GM21825 (cell line): ENCODE data around the gene KCNH1.

Experiments used
- ATAC-seq: cut with Tn5 transposase; IDR thresholded peaks from one replicate; pipeline ENCODE4 v1.9.1; 2021; ENCODE audit warnings: mild to moderate bottlenecking, moderate library complexity; ENCODE audit not compliant: unreplicated experiment

The KCNH1 gene

DNA sequence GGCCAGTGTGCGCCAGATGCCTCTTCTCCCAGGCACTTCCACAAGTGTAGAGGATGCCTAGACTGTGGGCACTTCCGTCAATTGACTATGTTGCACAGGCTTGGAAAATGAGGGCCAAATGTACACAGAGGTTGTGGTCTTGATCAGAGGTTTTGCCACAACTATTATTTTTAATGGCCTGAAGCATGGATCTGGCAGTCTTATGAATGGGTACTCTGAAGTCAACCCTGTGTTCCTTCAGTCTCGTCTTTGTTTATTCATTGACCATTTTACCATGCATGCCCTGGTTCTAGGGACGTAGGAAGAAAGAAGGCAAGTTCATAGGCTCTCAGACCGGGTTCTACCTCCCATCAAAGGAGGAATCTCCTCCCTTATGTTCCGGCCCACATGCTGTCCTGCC is 476.1 kb downstream of the KCNH1 start:
- no peak for ATAC-seq

- ATAC-seq, result no peak
Measured at GRCh38 chr1:210655511-210655910, 478.4 kb downstream of the KCNH1 start.

DNA sequence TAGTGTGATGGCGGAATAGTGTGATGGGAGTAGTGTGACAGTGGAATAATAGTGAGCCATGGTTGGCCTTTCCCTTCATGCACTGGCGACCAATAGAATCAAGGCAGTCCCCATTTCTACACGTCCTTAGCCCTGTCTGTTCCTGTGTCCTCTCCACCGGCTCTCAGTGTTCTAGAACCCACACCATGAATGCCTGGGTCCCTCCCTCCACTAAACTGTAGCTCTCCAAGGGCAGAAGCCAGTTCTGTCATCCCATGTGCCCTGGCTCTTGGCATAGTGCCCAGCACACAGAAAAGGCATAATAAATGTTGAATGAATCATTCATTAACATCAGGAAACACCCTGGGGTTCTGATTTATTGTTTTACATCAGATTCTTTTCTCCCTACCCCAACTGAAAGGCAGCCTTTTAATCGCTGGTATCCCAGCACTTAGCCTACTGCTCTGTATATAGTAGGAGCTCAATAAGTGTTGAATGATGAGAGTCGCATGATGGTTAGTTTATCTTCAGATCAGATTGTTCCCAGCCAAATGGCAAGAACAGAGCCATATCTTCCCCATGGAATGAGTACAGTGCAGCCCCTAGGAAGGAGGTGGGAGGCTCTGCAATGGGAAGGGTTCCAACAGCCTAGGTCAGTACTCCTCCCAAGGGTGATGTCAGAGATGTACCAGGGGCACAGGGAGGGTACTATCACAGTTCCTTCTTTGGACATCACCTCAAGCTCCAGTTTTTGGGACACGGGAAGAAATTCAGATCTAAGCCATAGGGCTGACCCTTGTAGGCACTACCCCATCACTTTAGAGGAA is 479.6 kb downstream of the KCNH1 start:
- no peak for ATAC-seq

- no peak for ATAC-seq
Measured at GRCh38 chr1:210653771-210654170, 480.2 kb downstream of the KCNH1 start.

DNA sequence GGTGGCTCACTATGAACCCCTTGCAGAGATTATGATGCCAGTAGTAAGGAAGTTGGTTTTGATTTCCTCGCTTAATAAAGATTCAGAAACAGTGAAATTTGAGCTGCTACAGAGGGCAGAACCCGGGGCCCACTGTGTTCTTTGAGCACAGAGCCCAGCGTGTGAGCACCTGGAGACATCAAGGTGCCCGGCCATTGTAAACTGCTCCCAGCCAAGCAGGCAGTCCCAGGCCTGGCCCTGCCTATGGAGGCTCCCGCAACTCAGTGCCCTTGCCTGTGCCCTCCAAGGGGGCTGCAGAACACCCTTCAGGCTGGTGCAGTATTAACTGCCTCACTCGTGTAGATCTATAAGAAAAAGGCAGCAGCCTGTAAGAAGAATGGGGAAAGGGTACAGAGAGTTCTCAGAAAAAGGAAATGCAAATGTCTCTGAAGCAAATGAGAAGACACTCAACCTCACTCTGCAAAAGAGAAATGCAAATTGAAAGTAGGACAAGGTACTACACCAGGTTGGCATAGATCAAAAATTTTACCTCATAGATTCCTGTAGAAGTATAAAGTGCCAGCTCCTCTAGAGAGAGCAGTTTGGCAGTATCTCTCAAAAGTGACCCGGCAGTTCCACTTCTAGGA is 481.5 kb downstream of the KCNH1 start:
- ATAC-seq, result no peak

- ATAC-seq, result no peak
Measured at GRCh38 chr1:210650403-210650802, 483.5 kb downstream of the KCNH1 start.

DNA sequence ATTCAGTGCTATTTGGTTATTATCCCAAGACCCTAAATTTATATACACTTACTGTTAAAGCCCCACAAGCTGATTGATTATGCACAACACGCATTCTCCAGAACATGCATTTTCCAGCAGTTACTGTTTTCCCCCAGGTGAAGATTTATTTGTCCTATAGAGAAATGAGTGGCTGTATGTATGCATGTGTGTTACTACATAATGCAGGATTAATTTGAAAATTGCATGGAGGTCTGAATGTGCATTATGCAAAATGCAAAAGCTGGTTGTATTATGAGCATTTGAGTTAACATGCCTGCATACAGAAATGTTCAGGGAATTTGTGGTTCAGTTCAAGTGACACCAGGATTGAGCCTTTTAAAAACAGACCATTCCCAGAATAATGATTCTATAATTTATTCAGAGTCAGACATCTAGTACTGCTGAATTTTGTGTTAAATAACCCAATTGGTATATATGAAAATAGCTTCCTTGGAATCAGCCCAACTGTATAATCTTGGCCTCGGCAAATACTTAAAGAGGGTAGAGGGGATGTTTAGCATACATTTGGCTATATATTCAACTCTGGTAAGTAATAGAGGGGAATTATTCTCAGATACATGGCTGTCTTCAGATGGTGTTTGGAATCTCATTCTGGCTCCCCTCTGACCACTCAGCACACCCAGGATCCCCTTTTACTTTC is 485.2 kb downstream of the KCNH1 start:
- no peak for ATAC-seq

DNA sequence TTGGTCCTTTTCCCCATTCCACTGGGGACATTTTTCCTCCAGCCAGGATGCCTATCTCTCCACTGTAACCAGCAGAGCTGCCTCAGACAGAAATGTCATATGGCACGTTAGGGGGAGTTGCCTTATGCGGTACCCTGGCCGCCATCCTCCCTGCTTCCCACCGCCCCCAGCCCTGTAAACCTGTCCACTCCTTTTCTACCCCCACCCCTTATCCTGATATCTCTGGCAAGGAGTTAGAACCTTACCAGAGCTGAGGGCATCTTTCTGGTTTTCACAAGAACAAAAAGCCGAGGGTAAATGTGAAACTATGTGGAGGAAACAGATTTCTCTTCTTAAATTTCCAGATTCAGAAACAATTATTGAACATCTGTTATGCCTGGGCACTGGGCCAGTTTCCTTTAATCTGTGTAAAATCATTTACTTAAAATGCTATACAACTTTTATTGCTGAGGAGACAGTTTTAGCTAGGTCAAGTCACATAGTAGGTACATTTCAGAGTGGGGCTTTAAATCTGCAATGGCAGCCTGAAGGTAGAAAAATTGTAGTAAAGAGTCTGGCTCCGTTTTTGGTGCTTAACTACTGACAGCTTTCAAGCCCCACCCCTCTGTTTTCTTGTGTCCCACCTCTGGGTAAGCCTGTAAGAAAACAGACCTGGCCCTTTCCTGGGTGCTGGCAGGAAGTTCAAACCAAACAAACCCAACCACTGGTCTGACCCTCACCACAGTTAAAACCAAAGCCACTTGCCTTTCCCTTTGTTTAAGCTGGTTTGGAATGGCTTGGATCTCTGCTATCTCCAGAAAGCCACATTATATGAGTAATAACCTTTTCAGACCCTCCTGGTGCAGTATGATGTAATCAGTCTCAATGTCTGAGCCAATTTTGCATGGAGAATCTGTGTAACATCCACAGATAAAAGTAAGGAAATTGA is 486.3 kb downstream of the KCNH1 start:
- ATAC-seq, result no peak

- ATAC-seq, result no peak
Measured at GRCh38 chr1:210646258-210646616, 487.7 kb downstream of the KCNH1 start.

- ATAC-seq, result no peak
Measured at GRCh38 chr1:210645582-210646257, 488.2 kb downstream of the KCNH1 start.

- ATAC-seq, result no peak
Measured at GRCh38 chr1:210641582-210641981, 492.4 kb downstream of the KCNH1 start.

DNA sequence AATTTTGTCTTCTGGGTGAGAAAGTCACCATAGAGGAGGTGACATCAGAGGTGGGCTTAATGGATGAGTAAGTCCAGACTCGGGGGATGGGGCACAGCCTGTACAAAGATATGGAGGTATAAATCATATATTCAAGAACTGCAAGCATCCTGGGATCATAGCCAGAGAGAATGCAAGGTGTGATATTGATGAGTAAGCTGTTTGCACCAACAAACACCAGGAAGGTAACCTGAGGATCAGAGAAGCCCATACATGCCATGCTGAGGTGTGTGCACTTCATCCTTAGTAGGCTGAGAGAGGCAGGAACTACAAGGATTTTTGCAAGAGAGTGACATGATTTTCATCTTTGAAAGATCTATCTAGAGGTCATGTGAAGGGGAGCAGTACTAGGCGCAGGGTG is 498.8 kb downstream of the KCNH1 start:
- no peak for ATAC-seq

DNA sequence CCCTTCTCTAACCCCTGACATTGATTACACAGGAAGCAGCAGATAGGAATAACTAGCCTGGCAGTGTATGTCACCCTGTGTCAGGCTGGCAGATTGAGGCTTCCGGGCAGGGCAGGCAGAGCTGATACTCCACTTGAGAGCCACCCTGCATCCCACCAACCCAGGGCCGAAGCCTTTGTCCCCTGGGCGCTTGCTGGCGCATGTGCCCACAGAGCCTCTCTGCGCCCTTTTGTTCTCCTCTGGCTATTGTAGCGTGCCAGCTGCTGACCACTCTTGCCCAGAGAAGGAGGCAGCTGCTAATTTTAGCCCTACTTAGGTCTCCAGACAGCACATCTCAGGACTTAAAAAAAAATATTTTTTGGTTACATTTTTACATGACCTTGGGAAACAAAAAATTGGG is 500.3 kb downstream of the KCNH1 start:
- ATAC-seq, result no peak

GRCh38 chr1:210633140-210633539 is 500.8 kb downstream of the KCNH1 start:
- no peak for ATAC-seq

DNA sequence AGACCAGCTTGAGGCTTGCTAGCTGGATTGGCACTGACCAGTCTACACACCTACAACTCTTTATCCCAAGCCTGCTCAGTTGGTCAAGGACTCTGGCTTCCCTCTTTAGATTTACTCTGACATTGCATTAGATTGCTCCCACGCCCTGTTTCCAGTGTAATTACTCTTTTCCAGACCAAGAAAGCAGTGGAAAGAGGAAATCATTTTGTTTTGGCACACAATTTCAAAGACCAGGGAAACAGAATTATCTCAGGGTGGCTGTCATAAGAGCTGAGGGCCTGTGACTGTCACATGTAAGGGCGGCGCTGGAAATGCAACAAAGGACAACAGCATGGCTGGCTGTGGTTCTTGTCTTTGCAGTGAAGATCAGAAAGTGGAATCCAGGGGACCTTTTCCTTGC is 502.5 kb downstream of the KCNH1 start:
- ATAC-seq, result no peak

GRCh38 chr1:210629276-210629675 is 504.7 kb downstream of the KCNH1 start:
- ATAC-seq, result no peak

DNA sequence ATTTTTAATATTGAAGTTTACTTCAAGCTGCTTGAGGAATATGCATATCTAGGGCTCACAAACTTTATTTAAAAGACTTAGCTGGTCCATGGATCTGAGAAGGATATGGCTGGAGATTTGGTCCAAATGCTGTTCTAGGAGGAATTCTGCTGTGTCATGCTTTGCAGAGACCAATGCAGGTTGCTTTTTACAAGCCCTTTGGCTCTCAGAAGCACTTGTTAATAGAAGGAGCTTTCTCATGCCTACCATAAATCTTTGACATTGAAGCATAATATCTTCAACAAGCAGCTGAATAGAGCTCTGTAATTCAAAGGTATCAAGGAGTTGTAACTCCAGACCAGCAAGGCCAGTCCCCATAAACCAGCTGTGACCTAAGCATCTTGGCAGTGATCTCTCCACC is 506.2 kb downstream of the KCNH1 start:
- ATAC-seq, result no peak
